ENCODE data around the gene MICAL3.

MICAL3 gene

DNA sequence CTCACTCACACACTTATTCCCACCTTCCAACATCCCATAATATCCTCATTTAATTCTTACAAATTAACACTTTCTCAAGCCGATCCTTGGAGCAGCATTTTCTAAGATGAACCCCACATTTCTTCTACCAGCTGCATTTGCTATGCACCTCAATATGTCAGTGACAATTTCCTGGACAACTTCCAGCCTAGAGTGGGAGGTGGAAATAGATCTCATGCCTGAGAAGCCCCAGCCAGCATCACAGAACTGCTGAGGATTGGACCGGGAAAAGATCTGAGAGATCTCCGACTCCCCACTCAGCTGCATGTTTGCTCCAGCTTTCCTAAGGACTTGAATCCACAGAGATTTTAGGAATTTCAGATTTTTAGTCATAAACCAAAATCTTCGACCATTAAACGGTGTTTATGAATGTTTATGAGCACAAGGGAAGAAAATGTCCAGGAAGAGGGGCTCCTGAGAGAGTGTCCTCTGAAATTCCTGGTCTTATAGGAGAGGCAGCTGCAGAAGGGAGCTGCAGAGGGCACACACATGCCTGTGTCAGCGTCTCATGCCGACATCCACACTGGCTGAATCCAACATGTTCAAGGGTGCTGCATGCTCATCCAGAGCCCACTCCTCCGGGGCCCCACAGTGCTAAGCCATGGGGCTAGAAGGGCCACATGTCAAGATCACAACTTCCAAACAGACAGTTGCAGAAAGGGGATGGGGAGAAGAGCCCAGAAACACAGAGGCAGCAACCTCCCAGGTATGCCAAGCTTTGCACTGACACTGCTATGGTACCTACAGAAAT, 68.6 kb downstream of the MICAL3 start:
- in situ Hi-C loops (cut with HindIII; ENCODE audit: low sequenced_read_pairs) = no loop called here

GRCh38 chr22:17954860-17955587, 69.3 kb downstream of the MICAL3 start:
- in situ Hi-C loops (cut with HindIII; ENCODE audit: low sequenced_read_pairs) = no loop called here

DNA sequence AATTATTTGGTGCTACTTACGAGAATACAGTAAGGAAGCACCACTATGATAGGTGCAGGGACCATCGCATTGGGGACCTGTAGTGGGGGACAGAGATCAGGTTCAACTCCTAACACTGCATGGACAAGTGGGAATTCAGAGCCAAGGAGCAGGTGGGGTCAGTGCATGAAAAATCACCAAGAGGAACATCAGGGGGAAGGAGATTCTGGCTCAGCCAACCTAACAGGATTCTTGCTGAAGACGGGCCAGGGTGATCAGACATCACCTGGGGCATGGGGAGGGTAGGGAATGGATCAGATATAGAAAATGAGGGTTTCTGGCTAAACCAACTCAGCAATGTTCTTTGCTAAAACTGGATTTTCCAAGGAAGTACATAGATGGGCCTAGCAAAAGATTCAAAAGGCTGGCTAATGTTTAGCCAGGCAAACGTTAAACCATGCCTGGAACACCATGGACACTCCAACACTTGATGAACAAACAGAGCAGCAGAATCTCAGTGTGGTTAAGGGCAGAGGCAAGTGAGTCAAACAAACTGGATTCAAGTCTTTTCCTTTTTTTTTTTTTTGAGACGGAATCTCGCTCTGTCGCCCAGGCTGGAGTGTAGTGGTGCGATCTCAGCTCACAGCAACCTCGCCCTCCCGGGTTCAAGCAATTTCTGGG, 70.0 kb downstream of the MICAL3 start:
- in situ Hi-C loops (cut with HindIII; ENCODE audit: low sequenced_read_pairs) = no loop called here

GRCh38 chr22:17953147-17953546, 71.2 kb downstream of the MICAL3 start:
- in situ Hi-C loops (cut with HindIII; ENCODE audit: low sequenced_read_pairs) = no loop called here

- in situ Hi-C loops (cut with HindIII; ENCODE audit: low sequenced_read_pairs) = no loop called here
Measured at GRCh38 chr22:17952273-17952801, 72.0 kb downstream of the MICAL3 start.

GRCh38 chr22:17951315-17951714, 73.0 kb downstream of the MICAL3 start:
- in situ Hi-C loops (cut with HindIII; ENCODE audit: low sequenced_read_pairs) = no loop called here

- in situ Hi-C loops (cut with HindIII; ENCODE audit: low sequenced_read_pairs) = no loop called here
Measured at GRCh38 chr22:17950651-17951214, 73.6 kb downstream of the MICAL3 start.

DNA sequence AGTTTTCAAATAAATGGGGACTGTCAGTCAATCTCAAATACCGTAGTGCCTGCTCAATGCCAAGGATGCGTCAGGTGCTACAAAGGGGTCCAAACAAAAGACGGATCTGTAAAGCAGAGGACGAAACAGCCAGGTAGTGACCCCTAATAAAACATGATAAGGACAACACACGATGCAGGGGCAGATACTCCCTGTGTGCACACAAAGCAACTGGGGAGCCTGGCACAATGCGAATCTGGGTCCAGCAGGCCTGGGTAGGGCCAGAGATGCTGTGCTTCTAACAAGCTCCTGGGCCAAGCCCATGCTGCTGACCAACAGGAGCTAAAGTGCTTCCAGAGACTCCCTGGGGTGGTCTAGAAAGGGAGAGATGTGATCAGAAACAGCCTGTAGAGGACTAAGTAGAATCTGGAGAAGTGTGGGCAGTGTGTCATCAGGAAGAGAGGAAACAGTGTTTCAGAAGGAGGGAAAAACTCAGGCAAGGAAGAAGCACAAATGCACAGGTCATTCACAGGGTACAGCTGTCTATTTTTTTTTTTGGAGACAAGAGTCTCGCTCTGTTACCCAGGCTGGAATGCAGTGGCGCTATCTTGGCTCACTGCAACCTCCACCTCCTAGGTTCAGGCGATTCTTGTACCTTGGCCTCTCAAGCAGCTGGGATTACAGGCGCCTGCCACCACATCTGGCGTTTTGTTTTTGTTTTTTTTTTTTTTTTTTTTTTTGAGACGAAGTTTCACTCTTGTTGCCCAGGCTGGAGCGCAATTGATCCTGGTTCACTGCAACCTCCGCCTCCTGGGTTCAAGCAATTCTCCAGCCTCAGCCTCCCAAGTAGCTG, 74.5 kb downstream of the MICAL3 start:
- in situ Hi-C loops (cut with HindIII; ENCODE audit: low sequenced_read_pairs) = no loop called here

GRCh38 chr22:17948101-17948500, 76.3 kb downstream of the MICAL3 start:
- in situ Hi-C loops (cut with HindIII; ENCODE audit: low sequenced_read_pairs) = no loop called here

- in situ Hi-C loops (cut with HindIII; ENCODE audit: low sequenced_read_pairs) = no loop called here
Measured at GRCh38 chr22:17946662-17947367, 77.5 kb downstream of the MICAL3 start.

GRCh38 chr22:17945888-17946648, 78.3 kb downstream of the MICAL3 start:
- in situ Hi-C loops (cut with HindIII; ENCODE audit: low sequenced_read_pairs) = no loop called here

DNA sequence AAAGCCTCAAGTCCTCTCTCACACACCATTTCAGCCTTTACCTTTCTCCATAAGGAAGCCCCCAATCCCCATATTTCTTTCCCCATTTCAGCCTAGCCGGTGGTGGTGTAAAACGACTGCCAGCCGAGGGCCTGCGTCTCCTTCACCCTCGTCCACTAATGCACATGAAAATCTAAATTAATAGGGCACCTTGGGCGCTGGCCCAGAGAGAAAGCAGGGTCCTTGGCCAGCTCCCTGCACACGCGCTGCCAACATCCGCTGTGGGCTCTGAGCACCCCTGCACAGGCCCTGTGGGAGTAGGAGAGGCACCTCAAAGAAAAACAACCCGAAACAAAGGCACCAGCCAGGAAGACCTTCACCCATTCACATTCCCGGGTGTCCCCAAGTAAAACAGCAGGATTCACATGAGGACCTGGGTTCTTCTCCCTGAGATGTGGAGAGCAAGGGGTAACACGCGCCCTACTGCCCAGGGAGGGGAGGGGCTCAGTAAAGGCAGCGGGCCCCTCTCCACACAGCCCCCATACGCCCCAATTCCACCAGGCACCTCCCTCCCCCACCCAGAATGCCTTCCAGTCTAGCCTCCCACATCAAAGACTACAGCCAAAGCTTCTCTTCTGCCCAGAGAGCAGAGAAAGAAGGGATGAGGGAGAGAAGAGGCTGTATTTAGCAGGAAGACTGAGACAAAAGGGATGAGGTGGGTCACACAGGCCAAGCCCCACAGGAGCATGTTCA, 79.0 kb downstream of the MICAL3 start:
- in situ Hi-C loops (cut with HindIII; ENCODE audit: low sequenced_read_pairs) = no loop called here

GRCh38 chr22:17944256-17944655, 80.1 kb downstream of the MICAL3 start:
- in situ Hi-C loops (cut with HindIII; ENCODE audit: low sequenced_read_pairs) = no loop called here

DNA sequence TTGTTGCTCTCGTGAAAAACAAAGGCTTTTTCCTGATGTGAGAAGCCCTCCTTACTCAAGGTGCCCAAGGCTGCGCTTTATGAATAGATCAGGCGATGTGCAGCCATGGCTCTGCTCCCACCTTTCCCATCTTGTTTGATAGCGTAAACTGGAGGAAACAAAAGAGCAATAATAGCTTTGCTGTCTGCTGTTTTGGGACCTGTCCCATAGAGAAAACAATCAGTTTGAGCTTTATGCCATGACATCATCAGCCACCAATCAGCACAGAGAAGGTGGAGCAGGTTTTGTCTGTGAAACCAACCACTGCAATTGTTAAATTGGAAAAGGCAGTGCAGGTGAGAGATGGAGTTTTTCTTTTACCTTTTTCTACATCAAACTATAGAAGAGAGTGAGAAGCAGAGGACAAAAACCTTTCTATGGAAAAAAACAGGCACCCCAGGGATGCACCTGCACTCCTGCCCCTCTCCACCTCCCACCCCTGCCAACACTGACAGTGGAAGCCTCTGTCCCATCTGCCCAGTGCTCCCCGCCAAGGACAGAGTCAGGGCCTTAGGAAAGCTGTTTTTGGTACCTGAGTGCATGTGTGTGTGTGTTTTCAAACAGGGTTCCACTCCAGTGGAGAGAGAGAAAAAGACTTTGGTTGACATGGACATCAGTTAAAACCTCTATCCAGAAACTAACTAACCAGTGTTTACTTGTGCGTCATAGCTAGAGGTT, 80.7 kb downstream of the MICAL3 start:
- in situ Hi-C loops (cut with HindIII; ENCODE audit: low sequenced_read_pairs) = no loop called here

GRCh38 chr22:17942721-17943120, 81.6 kb downstream of the MICAL3 start:
- in situ Hi-C loops (cut with HindIII; ENCODE audit: low sequenced_read_pairs) = no loop called here

DNA sequence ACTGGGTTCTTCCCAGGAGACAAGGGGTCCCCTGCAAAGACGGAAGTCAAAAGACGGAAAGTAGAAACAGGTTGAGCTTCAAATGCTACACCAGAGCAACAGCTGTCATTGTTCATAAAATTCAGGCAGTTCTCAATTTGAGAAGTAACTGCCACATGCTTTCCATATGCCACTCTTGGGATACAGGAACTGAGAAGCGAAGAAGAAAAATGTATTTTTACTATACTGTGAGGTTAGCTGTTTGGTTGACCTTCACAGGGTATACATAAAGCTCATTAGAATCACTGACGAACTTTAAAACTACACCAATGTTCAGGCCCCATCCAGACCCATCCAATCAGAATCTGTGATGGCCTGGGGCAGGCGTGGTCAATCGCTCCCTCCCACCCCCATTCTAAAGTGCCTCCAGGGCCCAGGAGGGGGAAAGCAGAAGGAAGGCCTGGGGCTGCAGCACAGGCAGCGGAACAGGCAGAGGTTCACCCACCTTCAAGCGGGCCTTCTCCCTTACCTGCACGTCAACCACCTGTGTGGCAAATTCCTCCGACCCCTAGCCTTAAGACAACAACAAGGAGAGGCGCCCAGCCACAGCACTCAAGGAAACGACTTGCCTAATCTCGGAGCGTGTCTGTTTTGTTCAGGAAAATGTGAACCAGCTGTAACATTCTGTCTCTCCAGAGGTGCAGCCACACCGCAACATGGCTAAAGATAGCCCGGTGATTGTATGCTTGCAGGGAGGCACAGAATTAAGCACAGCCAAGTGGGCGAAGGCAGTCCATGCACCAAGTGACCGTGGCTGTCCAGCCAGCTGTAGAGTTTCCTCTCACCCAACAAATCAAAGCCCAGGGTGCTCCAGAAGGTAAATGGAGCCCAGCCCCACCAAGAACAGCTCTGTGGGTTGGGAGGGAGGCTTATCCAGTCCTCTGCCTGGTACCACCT, 82.6 kb downstream of the MICAL3 start:
- in situ Hi-C loops (cut with HindIII; ENCODE audit: low sequenced_read_pairs) = no loop called here

GRCh38 chr22:17939579-17939978, 84.8 kb downstream of the MICAL3 start:
- in situ Hi-C loops (cut with HindIII; ENCODE audit: low sequenced_read_pairs) = no loop called here
